ENCODE data around the gene SULF2.

Gene SULF2

DNA sequence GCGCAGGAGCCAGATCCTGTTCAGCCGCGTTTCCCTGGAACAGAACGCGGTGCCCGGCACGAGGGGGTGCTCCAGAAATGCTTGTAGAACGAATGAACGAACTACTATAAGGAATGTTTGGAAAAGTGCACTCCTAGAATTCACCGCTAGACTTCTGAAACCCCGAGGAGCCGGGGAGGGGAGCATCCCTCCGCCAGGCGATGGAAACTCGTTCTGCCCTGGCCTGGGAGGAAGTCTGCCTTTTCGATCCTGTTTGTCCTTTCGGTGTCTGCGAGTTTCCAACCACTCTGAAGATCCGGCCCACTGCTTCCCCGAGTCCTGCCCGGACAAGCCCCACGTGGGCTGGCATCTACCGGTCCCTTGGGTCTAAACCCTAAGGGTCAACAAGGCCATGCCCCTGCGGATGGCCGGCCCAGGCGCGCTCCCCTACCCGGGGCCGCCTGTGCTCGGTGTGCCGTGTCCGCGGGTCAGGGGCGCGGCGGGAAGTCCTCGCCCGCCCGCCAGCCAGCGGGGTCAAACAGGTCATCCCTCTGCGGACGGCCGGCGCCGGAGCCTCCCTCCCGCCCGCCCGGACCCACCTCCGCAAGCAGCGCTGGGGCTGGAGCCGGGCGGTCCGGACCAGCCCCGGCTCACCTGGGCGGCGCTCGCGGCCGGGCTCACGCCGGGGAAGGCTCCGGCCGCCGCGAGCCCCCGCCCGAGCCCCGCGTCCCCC, 526 bp downstream of the SULF2 start:
- DNase-seq (ENCODE audit: low spot score): peak; percentile 42

DNA sequence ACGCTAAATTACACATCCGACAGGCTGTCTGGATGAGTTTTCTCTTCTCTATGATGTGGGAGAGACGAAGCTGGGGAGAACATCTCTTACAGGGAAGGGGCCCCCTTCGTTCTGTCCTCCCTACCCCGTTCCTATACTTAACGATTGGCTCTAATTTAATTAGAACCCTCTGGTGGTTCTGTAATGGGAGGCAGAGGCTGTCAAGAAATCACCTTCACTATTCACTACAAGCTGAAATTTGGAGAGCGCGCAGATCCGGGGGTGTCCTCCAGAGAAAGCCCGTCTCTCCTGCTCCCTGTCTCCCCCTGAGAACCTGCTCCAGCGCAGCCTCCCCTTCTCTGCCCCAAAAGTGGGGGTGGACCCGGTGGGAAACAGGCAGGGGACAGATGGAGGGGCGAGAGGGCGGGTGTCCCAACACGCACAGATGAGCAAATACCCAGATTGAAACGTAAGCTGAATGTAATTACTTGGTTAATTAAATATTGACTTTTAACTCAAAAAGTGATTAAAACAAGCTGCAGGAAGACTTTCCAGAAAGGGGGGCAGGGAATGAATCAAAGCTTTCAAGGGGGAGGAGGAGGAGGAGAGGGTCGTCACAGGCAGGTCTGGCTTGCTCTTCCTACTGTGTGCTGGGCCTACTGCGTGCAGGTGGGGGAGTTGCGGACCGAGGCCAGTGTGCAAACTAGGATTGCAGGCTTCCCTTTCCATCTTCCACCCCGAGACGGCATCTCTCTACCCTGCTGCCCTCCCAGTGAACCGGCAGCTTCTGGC, 1.3 kb downstream of the SULF2 start:
- no peak for DNase-seq (ENCODE audit: low spot score)

GRCh38 chr20:47782920-47783552, 2.2 kb downstream of the SULF2 start:
- no peak for DNase-seq (ENCODE audit: low spot score)

DNA sequence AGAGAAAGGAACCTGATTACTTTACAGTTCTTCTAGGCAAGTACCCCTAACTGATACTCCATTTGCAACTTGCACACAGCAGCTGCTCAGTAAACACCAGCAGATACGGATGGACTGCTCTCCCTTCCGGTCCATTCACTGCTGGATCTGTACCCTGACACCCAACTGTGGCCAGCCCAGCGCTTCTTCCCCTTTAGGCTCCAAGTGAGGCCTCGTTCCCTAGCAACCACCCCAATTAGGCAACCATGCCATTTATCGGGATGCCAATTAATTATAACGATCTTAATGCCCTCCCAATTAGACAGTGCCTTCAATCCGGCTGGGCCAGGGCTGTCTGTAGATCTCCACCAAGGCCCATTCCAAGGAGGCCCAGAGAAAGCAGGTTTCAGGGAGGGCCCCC, 3.2 kb downstream of the SULF2 start:
- no peak for DNase-seq (ENCODE audit: low spot score)

DNA sequence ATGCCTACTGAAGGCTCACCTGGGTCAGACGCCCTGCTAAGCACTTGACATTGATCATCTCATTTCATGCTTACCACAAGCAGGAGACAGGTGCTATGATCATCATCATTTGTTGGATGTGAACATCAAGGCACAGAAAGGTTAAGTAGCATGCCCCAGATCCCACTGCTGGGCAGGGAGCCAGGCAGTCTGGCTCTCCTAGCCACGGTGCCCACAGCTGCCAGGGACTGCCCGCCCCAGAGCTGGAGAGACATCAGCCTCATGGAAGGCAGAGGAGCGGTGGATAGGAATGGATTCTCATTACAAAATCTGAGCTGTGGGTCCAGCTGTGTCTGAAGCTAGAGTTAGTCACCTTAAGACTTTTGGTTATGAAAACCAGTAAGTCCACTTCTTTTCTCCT, 3.6 kb downstream of the SULF2 start:
- no peak for DNase-seq (ENCODE audit: low spot score)

GRCh38 chr20:47780720-47781389, 4.4 kb downstream of the SULF2 start:
- no peak for DNase-seq (ENCODE audit: low spot score)

DNA sequence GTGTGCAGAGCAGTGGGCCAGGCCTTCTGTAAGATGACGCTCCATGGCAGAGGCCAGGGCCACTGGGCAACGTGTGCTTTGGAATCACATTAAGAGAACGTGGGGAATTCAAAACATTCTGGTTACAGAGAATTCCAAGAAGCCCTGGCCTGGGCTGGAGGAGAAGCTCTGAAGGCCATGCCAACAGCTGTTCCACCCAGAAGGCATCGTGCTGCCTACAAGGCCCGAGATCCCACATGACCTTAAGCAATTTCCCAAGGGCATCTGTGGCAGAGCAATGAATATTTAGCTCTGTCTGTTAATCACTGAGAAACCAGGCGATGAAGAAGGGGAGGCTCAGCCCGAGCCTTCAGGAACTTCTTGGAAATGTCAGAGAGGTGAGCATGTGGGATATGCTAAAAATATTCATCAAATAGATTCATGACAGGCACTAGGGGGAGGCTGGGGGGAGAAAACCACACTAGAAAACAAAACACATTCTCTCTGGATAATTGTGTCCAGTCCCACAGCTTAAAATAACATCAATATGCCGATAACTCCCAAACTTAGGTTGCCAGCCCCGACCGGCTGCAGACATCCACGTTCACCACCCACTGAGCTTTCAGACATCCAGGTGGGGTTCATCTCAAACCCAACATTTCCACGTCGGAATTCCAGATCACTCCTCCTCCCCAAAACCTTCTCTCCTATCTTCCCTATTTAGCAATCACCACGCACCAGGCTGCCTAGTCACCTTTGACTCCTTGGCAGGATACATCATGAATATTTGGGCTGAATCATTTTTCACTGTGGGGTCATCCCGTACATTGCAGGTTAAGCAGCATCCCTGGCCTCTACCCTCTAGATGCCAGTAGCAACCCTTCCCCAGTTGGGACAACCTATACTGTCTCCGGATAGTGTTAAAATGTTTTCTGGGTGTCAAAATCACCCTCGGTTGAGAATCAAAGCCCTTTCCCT, 6.6 kb downstream of the SULF2 start:
- DNase-seq (ENCODE audit: low spot score): peak; percentile 59

GRCh38 chr20:47777220-47777619, 8.1 kb downstream of the SULF2 start:
- no peak for DNase-seq (ENCODE audit: low spot score)

GRCh38 chr20:47776639-47777038, 8.6 kb downstream of the SULF2 start:
- DNase-seq (ENCODE audit: low spot score): no peak

GRCh38 chr20:47775841-47776240, 9.4 kb downstream of the SULF2 start:
- no peak for DNase-seq (ENCODE audit: low spot score)

DNA sequence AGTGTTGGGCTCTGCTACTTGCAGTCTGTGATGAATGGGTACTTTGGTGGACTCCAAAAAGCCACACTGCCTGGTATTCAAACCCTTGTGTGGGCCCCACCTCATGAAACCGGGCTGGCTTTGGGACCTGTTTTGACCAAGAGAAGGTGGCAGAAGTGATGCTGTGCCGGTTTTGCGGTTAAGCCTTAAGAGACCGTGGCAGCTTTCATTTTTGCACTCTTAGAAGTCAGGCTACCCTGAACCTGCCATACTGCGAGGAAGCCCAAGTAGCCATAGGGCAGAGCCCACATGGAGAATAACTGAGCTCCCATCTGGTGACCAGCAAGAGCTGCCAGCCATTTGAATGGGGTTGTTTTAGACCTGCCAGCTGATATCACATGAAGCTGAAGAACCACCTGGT, 10.2 kb downstream of the SULF2 start:
- no peak for DNase-seq (ENCODE audit: low spot score)

DNA sequence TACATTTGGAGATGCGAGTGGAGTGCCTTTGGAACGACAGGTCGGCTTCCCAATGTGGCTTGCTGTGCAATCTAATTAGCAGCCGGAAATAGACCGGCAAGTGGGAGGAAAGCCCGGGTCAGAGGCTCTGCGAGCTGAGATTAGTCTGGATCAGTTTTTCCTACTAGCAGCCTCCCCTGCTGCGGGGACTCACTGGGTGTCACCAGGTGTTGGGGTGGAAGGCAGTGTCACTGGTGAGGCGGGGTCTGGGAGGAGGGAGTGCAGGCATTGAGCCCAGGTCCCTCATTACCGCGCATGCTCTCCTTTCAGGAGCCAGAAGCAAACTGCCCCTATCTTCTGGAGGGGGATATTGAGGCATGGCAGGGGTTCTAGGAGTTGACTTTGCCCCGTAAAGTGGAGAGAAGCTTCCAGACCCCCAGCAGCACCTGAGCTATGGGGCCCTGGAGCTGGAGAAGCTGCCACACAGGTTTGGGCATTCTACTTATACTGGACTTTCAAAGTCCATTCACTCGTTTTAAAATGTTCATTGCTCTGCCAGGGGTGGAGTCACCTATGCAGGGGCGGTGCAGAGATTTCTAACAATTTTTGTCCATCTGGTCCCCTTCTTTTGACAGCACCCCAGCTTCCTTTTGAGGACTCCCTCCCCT, 11.0 kb downstream of the SULF2 start:
- no peak for DNase-seq (ENCODE audit: low spot score)

GRCh38 chr20:47773371-47773786, 11.9 kb downstream of the SULF2 start:
- no peak for DNase-seq (ENCODE audit: low spot score)

GRCh38 chr20:47770935-47771334, 14.3 kb downstream of the SULF2 start:
- DNase-seq (ENCODE audit: low spot score): no peak

- DNase-seq (ENCODE audit: low spot score): no peak
Observed at GRCh38 chr20:47768016-47768824, 17.1 kb downstream of the SULF2 start.

DNA sequence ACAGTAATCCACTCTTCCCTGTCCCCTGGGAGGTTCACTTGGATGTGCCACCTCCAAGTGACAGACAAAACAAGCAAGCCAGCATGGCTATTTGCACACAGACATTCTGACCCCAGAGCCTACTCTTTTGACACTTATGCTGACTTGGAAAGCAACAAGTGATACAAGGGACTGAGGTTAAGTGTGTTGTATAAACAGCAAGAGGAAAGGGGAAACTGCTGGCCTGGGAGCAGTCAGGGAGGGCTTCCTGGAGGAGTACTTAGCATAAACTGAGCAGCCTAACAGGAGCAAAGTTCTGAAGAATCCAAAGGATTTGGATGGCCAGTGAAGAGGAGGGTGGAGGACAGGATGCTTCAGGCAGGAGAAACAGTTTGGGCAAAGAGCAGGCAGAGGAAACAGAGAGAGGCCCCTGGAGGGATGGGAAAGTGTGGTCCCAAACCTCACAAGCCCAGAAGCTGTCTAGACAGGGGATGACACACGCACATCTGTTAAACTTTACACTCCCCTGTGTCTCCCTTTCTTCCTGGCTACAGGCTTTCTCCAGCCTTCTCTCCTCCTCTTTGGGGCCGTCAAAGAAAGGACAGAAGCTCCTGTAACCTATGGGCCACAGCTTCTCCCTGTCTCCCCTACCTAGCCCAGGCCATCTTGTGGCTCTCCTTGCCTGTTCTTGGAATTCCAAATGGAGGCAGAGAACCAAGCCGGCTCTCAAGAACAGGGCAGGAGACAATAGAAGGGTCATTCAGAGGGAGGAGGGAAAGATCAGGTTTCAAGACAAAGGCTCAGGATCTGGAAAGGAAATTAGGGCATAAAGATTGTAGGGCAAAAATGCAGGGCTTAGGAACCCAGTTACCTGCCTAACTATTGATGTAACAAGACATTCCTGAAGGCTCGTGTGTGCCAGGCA, 19.3 kb downstream of the SULF2 start:
- DNase-seq (ENCODE audit: low spot score): no peak

DNA sequence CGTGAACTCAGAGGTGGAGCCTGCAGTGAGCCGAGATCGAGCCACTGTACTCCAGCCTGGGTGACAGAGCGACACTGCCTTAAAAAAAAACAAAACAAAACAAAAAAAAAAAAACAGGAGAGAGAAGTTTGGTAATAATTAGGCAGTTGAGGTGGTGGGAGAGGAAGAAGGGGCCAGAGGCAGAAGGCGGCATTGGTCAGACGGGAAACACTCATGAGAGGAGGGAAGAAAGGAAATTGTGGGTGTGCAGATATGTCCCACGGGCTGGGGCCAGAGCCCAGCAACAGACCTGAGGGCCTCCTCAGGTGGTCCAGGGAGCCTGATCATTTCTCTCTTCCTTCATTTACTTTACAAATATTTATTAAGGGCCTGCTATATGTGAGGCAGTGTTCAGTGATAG, 20.0 kb downstream of the SULF2 start:
- DNase-seq (ENCODE audit: low spot score): no peak

GRCh38 chr20:47764154-47764733, 21.0 kb downstream of the SULF2 start:
- no peak for DNase-seq (ENCODE audit: low spot score)
